Thyroid gland (tissue), 4 donors: ENCODE results near the gene ARFGAP3. TPM values are rescaled to one million over a fixed set of nuclear protein-coding genes. Genes with fewer than 3 reads are reported as not detected.

ENCODE experiments used
- DNase-seq, 2 donors: peaks; one replicate each; pipeline ENCODE4 v3.0.0-alpha.2; 2019
- H3K27ac ChIP-seq, 3 donors: fragments of 200-600 bp; sonication (generic); 1 replicate in 2 of 3; 2 replicates in 1 of 3; pipeline ENCODE4 v1.5.1; 2016 to 2019; ENCODE audit warnings: mild to moderate bottlenecking in 1 of 3, moderate library complexity in 1 of 3
- H3K27me3 ChIP-seq: fragments of 200-600 bp; sonication (generic); one replicate; pipeline ENCODE4 v1.5.1; 2019
- H3K36me3 ChIP-seq, 2 donors: fragments of 200-600 bp; sonication (generic); one replicate each; pipeline ENCODE4 v1.5.1; 2016 to 2019
- H3K4me1 ChIP-seq, 2 donors: fragments of 200-600 bp; sonication (generic); one replicate each; pipeline ENCODE4 v1.5.1; 2017 to 2019
- H3K4me3 ChIP-seq, 3 donors: fragments of 200-600 bp; sonication (generic); replicated peaks in 1 of 3; 1 replicate in 2 of 3; 2 replicates in 1 of 3; pipeline ENCODE4 v1.5.1; 2016; ENCODE audit warnings: mild to moderate bottlenecking in 1 of 3
- H3K9me3 ChIP-seq: fragments of 200-600 bp; sonication (generic); one replicate; pipeline ENCODE4 v1.5.1; 2017
- POLR2A ChIP-seq, 2 donors: fragments of 450-650 bp; IDR thresholded peaks; one replicate each; pipeline ENCODE4 v1.6.1; 2017; ENCODE audit warnings: antibody characterized with exemption in 2 of 2, mild to moderate bottlenecking in 2 of 2, moderate library complexity in 1 of 2
- WGBS, 2 donors: methylation state at CpG; one replicate each; pipeline ENCODE4 v1.1.5; 2017; 5-methylcytosine and 5-hydroxymethylcytosine counted together
- intact Hi-C: fragments of 100-400 bp; cut with DNase I; formaldehyde crosslinking; loops from one replicate; pipeline ENCODE4 v1.15.1; 2023
- total RNA-seq, 4 donors: library from RNA; depleted of rRNA; stranded (reverse); fragments of >200 nt; gene quantifications; one replicate each; pipeline ENCODE4 v1.2.3, GENCODE V29; 2016
- TF ChIP-seq, protein P1 (sequence below), 6 experiments: fragments of 200-600 bp in 3 of 6; fragments of 450-650 bp in 3 of 6; sonication (generic) in 3 of 6; IDR thresholded peaks; one replicate each; pipeline ENCODE4 v1.5.1; 2016 to 2019; ENCODE audit warnings: antibody characterized with exemption in 6 of 6, mild to moderate bottlenecking in 2 of 6, inconsistent platforms in 1 of 6, moderate library complexity in 1 of 6

ARFGAP3 gene
- total RNA-seq, 4 donors from 2014 or later = 82.3 to 106 (median 94.2) TPM

DNA sequence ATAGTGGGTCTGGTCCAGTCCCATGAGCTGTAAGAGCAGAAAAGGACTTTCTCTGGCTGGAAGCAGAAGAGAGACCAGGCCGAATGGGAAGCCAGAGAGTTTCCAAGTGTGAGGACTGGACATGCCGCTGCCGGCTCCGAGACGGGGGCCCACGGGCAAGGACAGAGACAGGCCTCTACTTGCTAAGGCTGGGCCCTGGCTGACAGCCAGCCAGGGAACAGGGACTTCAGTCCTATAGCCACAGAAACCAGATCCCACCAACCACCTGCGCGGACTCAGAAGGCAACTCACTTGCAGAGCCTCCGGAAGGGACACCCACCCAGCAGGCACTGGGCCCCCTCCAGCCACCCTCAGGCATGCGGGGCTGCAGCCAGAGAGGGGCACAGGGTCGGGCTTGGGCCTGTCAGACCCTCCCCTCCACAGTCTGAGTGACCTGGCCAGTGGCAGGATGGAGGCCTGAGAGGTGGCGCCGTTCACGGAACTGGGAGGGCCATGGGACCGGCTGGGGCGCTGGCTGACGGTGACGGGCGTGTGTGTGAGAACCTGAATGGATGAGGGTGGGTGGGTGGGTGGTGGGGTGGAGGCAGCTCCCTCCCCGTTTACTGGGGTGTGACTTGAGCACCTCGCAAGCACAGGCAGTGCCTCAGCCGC is 88.6 kb downstream of the ARFGAP3 start:
- no peak overlapping the region for H3K4me3 ChIP-seq
- no peaks in the 10 kb centered on the region for H3K9me3 ChIP-seq
- peaks cover 21 to 31% of the 10 kb centered on the region in 2 donors for H3K4me1 ChIP-seq
- H3K27ac ChIP-seq = no peak overlapping the region
- TF ChIP-seq, protein P1, sequence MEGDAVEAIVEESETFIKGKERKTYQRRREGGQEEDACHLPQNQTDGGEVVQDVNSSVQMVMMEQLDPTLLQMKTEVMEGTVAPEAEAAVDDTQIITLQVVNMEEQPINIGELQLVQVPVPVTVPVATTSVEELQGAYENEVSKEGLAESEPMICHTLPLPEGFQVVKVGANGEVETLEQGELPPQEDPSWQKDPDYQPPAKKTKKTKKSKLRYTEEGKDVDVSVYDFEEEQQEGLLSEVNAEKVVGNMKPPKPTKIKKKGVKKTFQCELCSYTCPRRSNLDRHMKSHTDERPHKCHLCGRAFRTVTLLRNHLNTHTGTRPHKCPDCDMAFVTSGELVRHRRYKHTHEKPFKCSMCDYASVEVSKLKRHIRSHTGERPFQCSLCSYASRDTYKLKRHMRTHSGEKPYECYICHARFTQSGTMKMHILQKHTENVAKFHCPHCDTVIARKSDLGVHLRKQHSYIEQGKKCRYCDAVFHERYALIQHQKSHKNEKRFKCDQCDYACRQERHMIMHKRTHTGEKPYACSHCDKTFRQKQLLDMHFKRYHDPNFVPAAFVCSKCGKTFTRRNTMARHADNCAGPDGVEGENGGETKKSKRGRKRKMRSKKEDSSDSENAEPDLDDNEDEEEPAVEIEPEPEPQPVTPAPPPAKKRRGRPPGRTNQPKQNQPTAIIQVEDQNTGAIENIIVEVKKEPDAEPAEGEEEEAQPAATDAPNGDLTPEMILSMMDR (IDR thresholded peaks at IDR 0.05) = no peak
- TF ChIP-seq POLR2A (IDR thresholded peaks at IDR 0.05) = no peak
- 81 to 85% methylated on average over 17 to 20 of the region's 22 CpGs for WGBS, 2 donors
- no peaks in the 10 kb centered on the region for H3K27me3 ChIP-seq
- intact Hi-C loops = no loop called here
- no peak for DNase-seq
- no peaks in the 10 kb centered on the region for H3K36me3 ChIP-seq

GRCh38 chr22:42766860-42767259 is 90.2 kb downstream of the ARFGAP3 start:
- DNase-seq = no peak
- TF ChIP-seq POLR2A (IDR thresholded peaks at IDR 0.05) = no peak
- TF ChIP-seq, protein P1 (IDR thresholded peaks at IDR 0.05) = no peak
- 69 to 87% methylated on average over 8 of the region's 8 CpGs for WGBS, 2 donors

GRCh38 chr22:42764895-42765363 is 92.1 kb downstream of the ARFGAP3 start:
- intact Hi-C loops = no loop called here
- DNase-seq = no peak
- Histone ChIP-seq H3K27ac (no peak overlapping the region), H3K36me3 (no peaks in the 10 kb centered on the region), H3K4me3 (no peak overlapping the region), H3K4me1 (peaks cover 5 to 15% of the 10 kb centered on the region in 2 donors), H3K9me3 (no peaks in the 10 kb centered on the region), H3K27me3 (no peaks in the 10 kb centered on the region)
- TF ChIP-seq POLR2A (IDR thresholded peaks at IDR 0.05) = no peak
- TF ChIP-seq, protein P1 (IDR thresholded peaks at IDR 0.05) = no peak
- 80 to 88% methylated on average over 8 to 9 of the region's 11 CpGs for WGBS, 2 donors

More at GRCh38 chr22:42766860-42767259, 90.2 kb downstream of the ARFGAP3 start:
- intact Hi-C loops = no loop called here
- no peak overlapping the region for H3K27ac ChIP-seq
- peaks cover 21 to 31% of the 10 kb centered on the region in 2 donors for H3K4me1 ChIP-seq
- H3K9me3 ChIP-seq = no peaks in the 10 kb centered on the region
- H3K36me3 ChIP-seq = no peaks in the 10 kb centered on the region
- no peak overlapping the region for H3K4me3 ChIP-seq
- H3K27me3 ChIP-seq = no peaks in the 10 kb centered on the region

GRCh38 chr22:42763965-42764480 is 93.0 kb downstream of the ARFGAP3 start:
- Histone ChIP-seq H3K27ac (no peak overlapping the region), H3K9me3 (no peaks in the 10 kb centered on the region), H3K27me3 (no peaks in the 10 kb centered on the region), H3K4me3 (no peak overlapping the region), H3K4me1 (peaks cover 0 to 6% of the 10 kb centered on the region in 2 donors), H3K36me3 (no peaks in the 10 kb centered on the region)
- WGBS, 2 donors = 84 to 87% methylated on average over 7 to 13 of the region's 13 CpGs
- intact Hi-C loops = no loop called here
- no peak for TF ChIP-seq POLR2A (IDR thresholded peaks at IDR 0.05)
- TF ChIP-seq, protein P1 (IDR thresholded peaks at IDR 0.05) = no peak
- DNase-seq = no peak
